ENCODE results near the gene TYROBP. TPM values are rescaled to one million over a fixed set of nuclear protein-coding genes. Genes with fewer than 3 reads are reported as not detected.

Gene TYROBP
- total and polyA plus RNA-seq, 2 donors (not counting 1 experiment from before 2014, with no cell fraction given), result not detected

DNA sequence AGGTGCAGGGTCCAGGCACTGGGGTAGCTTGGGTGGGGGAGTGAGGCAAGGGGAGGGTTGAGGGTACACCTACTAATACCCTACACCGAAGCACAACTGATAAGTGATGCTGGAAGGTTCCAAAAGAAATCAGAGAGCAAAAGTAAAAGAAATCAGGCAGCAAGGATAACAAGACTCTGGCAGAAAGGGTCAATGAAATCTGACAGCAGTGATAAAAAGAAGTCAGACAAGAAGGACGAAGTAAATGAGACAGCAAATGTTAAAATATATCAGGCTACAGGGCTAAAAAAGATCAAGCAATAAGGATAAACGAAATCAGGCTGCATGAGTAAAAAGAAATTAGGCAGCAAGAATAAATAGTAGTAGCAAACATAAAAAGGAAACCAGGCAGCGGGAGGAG, 32.7 kb upstream of the TYROBP start:
- DNase-seq (ENCODE audit: low read depth in 2 of 2), result no peak

DNA sequence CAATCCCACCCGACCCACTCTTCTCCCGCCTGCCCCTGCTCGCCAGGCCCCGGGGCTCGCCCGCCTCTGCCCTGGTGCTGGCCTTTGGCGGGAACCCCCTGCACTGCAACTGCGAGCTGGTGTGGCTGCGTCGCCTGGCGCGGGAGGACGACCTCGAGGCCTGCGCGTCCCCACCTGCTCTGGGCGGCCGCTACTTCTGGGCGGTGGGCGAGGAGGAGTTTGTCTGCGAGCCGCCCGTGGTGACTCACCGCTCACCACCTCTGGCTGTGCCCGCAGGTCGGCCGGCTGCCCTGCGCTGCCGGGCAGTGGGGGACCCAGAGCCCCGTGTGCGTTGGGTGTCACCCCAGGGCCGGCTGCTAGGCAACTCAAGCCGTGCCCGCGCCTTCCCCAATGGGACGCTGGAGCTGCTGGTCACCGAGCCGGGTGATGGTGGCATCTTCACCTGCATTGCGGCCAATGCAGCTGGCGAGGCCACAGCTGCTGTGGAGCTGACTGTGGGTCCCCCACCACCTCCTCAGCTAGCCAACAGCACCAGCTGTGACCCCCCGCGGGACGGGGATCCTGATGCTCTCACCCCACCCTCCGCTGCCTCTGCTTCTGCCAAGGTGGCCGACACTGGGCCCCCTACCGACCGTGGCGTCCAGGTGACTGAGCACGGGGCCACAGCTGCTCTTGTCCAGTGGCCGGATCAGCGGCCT, 32.1 kb upstream of the TYROBP start:
- Histone ChIP-seq H3K4me3 (replicated peaks in 1 of 4; ENCODE audit: control extremely low read depth in 1 of 4, insufficient read depth in 1 of 4, low read depth in 3 of 4, low read length in 4 of 4) (no peak overlapping the region), H3K79me2 (ENCODE audit: control insufficient read depth, insufficient read depth, low read length) (no peaks in the 10 kb centered on the region), H3K36me3 (ENCODE audit: control insufficient read depth, insufficient read depth, low read length) (peaks cover 4% of the 10 kb centered on the region), H3K4me1 (ENCODE audit: control insufficient read depth, extremely low read depth, insufficient read depth, low read length) (peaks cover 3% of the 10 kb centered on the region), H3K9me3 (ENCODE audit: control insufficient read depth, insufficient read depth, low read depth, low read length) (no peaks in the 10 kb centered on the region), H3K27ac (ENCODE audit: insufficient read depth, low read length) (no peak overlapping the region), H3K9ac (ENCODE audit: insufficient read depth, low read length) (no peak overlapping the region), H3K4me2 (ENCODE audit: extremely low read depth, insufficient read depth, low read length) (no peak overlapping the region), H2AFZ (ENCODE audit: low read length) (no peak overlapping the region), H4K20me1 (ENCODE audit: control insufficient read depth, extremely low read depth, insufficient read depth, low read length) (no peaks in the 10 kb centered on the region), H3K27me3 (ENCODE audit: control insufficient read depth, insufficient read depth, low read length) (no peaks in the 10 kb centered on the region)
- no peak for DNase-seq (ENCODE audit: low read depth in 2 of 2)
- TF ChIP-seq, protein P1, sequence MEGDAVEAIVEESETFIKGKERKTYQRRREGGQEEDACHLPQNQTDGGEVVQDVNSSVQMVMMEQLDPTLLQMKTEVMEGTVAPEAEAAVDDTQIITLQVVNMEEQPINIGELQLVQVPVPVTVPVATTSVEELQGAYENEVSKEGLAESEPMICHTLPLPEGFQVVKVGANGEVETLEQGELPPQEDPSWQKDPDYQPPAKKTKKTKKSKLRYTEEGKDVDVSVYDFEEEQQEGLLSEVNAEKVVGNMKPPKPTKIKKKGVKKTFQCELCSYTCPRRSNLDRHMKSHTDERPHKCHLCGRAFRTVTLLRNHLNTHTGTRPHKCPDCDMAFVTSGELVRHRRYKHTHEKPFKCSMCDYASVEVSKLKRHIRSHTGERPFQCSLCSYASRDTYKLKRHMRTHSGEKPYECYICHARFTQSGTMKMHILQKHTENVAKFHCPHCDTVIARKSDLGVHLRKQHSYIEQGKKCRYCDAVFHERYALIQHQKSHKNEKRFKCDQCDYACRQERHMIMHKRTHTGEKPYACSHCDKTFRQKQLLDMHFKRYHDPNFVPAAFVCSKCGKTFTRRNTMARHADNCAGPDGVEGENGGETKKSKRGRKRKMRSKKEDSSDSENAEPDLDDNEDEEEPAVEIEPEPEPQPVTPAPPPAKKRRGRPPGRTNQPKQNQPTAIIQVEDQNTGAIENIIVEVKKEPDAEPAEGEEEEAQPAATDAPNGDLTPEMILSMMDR (conservative IDR thresholded peaks at IDR 0.05 in 1 of 2, IDR thresholded peaks at IDR 0.05 in 1 of 2; ENCODE audit: low read depth in 1 of 2, low read length in 2 of 2), result no peak
- no peak for TF ChIP-seq EZH2 (IDR thresholded peaks at IDR 0.05; ENCODE audit: low read length, missing control alignments)

More for the DNA sequence above, 32.7 kb upstream of the TYROBP start:
- H3K4me1 ChIP-seq (ENCODE audit: control insufficient read depth, extremely low read depth, insufficient read depth, low read length), result peaks cover under 1% of the 10 kb centered on the region
- no peaks in the 10 kb centered on the region for H4K20me1 ChIP-seq (ENCODE audit: control insufficient read depth, extremely low read depth, insufficient read depth, low read length)
- TF ChIP-seq, protein P1 (conservative IDR thresholded peaks at IDR 0.05 in 1 of 2, IDR thresholded peaks at IDR 0.05 in 1 of 2; ENCODE audit: low read depth in 1 of 2, low read length in 2 of 2), result no peak
- TF ChIP-seq EZH2 (IDR thresholded peaks at IDR 0.05; ENCODE audit: low read length, missing control alignments), result no peak
- H3K9ac ChIP-seq (ENCODE audit: insufficient read depth, low read length), result no peak overlapping the region
- H3K9me3 ChIP-seq (ENCODE audit: control insufficient read depth, insufficient read depth, low read depth, low read length), result no peaks in the 10 kb centered on the region
- H3K27ac ChIP-seq (ENCODE audit: insufficient read depth, low read length), result no peak overlapping the region
- no peaks in the 10 kb centered on the region for H3K27me3 ChIP-seq (ENCODE audit: control insufficient read depth, insufficient read depth, low read length)
- no peak overlapping the region for H3K4me3 ChIP-seq (replicated peaks in 1 of 4; ENCODE audit: control extremely low read depth in 1 of 4, insufficient read depth in 1 of 4, low read depth in 3 of 4, low read length in 4 of 4)
- H3K4me2 ChIP-seq (ENCODE audit: extremely low read depth, insufficient read depth, low read length), result no peak overlapping the region
- no peak overlapping the region for H2AFZ ChIP-seq (ENCODE audit: low read length)
- peaks cover 4% of the 10 kb centered on the region for H3K36me3 ChIP-seq (ENCODE audit: control insufficient read depth, insufficient read depth, low read length)
- H3K79me2 ChIP-seq (ENCODE audit: control insufficient read depth, insufficient read depth, low read length), result no peaks in the 10 kb centered on the region

DNA sequence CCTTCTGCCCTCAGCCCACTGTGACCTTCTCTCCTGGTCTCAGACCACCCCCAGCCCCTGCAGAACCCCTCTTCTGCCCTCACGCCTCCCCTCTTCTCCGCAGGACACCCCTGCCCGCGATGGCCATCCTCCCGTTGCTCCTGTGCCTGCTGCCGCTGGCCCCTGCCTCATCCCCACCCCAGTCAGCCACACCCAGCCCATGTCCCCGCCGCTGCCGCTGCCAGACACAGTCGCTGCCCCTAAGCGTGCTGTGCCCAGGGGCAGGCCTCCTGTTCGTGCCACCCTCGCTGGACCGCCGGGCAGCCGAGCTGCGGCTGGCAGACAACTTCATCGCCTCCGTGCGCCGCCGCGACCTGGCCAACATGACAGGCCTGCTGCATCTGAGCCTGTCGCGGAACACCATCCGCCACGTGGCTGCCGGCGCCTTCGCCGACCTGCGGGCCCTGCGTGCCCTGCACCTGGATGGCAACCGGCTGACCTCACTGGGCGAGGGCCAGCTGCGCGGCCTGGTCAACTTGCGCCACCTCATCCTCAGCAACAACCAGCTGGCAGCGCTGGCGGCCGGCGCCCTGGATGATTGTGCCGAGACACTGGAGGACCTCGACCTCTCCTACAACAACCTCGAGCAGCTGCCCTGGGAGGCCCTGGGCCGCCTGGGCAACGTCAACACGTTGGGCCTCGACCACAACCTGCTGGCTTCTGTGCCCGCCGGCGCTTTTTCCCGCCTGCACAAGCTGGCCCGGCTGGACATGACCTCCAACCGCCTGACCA, 31.4 kb upstream of the TYROBP start:
- Histone ChIP-seq H3K27me3 (ENCODE audit: control insufficient read depth, insufficient read depth, low read length) (no peaks in the 10 kb centered on the region), H3K36me3 (ENCODE audit: control insufficient read depth, insufficient read depth, low read length) (peaks cover 4% of the 10 kb centered on the region), H3K79me2 (ENCODE audit: control insufficient read depth, insufficient read depth, low read length) (no peaks in the 10 kb centered on the region), H3K4me3 (replicated peaks in 1 of 4; ENCODE audit: control extremely low read depth in 1 of 4, insufficient read depth in 1 of 4, low read depth in 3 of 4, low read length in 4 of 4) (no peak overlapping the region), H4K20me1 (ENCODE audit: control insufficient read depth, extremely low read depth, insufficient read depth, low read length) (no peaks in the 10 kb centered on the region), H2AFZ (ENCODE audit: low read length) (no peak overlapping the region), H3K4me1 (ENCODE audit: control insufficient read depth, extremely low read depth, insufficient read depth, low read length) (peaks cover 5% of the 10 kb centered on the region), H3K9me3 (ENCODE audit: control insufficient read depth, insufficient read depth, low read depth, low read length) (no peaks in the 10 kb centered on the region), H3K27ac (ENCODE audit: insufficient read depth, low read length) (no peak overlapping the region), H3K9ac (ENCODE audit: insufficient read depth, low read length) (no peak overlapping the region), H3K4me2 (ENCODE audit: extremely low read depth, insufficient read depth, low read length) (no peak overlapping the region)
- no peak for TF ChIP-seq EZH2 (IDR thresholded peaks at IDR 0.05; ENCODE audit: low read length, missing control alignments)
- TF ChIP-seq, protein P1 (conservative IDR thresholded peaks at IDR 0.05 in 1 of 2, IDR thresholded peaks at IDR 0.05 in 1 of 2; ENCODE audit: low read depth in 1 of 2, low read length in 2 of 2), result no peak
- DNase-seq (ENCODE audit: low read depth in 2 of 2), result no peak
